NAMALWA (cell line): ENCODE measurements around the gene ANKRD6.

Source experiments
- DNase-seq: peaks from one replicate; pipeline ENCODE4 v3.0.0-alpha.2; 2015; ENCODE audit warnings: low spot score

The ANKRD6 gene

DNA sequence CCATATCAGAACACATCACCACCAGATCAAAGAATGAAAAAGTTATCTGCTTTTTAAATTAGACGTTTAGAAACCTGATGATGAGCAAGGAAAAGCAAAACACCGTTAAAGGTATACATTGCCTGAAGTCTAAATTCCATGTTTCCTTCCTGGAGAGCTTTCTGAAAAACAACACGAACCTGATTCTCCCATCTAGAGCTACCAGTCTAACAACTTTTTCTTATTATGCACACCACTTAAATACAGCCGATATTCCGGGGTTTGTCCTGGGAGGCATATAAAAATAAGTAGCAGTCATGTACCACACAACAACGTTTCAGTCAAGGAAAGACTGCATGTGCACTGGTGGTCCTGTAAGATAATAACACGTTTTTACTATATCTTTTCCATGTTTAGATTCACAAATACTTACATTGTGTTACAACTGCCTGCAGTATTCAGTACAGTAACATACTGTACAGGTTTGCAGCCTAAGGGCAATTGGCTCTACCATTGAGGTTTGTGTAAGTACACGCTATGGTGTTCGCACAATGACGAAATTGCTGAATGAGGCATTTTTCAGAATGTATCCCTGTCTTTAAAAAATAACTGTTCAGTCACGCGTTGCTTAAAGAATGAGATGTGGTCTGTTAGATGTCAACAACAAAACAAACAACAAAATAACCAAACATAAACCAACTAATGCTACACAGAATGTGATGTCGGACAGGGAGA, 224.7 kb downstream of the ANKRD6 start:
- DNase-seq: no peak

DNA sequence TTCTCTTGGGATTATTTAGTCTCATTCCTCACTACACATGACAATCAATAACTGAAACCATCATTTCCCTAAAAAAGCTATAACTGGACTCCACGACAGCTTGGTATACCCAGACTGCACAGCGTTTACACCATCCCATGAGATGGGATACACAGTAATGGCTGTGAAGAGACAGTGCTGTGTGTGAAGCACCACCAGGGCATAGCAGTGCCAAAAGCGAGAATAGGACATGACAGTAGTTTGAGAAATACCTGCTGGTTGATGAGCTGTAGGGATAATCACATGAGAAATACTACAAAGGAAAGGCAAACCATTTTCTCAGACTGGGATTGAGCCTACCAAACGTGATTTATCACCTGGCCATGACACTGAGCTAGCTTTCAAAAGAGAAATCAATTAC, 228.0 kb downstream of the ANKRD6 start:
- no peak for DNase-seq

DNA sequence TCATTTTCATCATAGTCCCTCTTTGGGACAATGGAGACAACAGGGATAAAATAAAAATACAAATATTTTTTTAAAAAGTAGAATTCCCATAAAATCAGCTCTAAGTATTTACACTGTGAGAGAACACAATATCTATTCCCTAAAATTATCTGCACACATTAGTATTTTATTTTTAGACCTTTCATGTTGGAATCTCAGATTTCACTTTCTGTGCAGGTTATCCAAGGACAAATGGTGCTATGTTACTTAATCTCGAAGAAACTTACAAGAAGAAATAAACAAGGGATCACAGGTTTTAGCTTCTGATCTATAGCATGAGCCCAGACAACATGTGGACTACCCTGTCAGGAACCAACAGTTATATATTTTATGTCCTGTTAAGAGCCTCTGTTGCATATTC, 228.6 kb downstream of the ANKRD6 start:
- no peak for DNase-seq

DNA sequence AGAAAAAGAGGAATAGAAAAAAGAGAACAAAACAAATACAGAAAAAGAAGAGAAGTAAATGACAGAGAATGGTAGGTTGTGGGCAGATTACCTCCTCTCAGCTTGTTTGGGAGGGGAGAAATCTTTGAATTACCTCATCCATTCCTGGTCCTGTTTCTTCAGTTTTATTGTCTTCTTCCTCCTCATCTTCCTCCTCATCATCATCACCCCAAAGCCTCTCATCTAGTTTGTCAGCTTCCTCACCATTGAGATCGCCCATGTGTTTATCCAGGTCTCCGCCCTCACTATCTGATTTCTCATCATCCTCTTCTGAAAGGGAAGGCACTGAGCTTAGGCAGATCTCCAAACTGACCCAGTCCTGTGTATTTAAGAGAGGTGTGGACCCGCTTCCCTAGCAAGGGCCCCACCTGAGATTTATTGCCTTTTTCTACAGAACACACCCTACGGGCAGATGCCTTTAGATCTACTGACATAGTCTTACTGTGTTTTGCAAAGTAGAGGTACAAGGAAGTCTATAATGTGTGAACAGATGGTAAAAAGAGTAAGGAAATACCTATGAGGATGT, 229.8 kb downstream of the ANKRD6 start:
- no peak for DNase-seq

DNA sequence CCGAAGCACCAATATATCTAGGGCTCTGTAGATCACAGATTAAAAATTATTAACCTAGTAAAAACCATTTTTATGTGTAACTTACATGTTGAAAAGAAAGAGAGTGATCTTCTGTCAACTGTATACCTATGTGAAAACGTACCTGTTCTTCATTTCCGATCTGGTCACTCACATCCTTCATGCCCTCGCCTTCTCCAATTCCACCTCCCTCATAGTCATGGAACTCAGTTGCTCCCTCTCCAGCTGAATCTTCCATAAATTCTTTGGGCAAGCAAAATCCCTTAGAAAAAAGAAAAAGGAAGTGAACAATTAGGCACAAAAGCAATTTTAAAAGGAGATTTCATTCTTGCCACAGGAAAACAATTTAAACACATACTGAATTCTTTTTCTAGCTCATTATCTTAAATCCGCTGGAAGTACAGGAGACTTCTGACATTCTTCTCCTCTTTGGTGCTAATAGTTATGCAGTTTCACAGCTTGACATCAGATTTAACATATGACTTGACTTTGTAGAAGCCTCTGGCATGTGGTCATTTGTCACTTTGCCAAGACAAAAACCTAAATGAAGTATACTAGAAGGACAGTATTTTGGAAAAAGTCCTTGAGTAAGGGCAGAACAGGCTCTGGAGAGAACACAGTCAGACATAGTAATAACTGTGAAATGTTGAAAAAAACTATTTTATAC, 235.1 kb downstream of the ANKRD6 start:
- DNase-seq: no peak

DNA sequence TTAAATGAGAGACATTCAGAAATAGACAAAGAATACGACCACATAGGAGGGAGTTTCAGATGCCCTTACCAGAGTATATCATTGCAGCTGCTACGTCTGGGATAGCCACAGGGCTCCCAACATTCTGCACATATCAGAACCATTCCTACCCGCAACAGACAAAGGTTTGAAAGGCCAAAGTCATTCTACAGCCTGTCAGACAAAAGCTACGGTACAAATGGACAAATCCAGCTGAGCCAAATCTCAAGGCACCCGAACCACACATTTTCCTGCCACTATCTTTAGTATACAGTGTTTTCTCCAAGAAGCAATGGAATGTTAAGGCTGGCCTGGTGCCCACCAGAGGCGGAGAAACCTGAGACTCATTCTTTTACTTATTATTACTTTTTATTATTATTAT, 236.1 kb downstream of the ANKRD6 start:
- DNase-seq: no peak

DNA sequence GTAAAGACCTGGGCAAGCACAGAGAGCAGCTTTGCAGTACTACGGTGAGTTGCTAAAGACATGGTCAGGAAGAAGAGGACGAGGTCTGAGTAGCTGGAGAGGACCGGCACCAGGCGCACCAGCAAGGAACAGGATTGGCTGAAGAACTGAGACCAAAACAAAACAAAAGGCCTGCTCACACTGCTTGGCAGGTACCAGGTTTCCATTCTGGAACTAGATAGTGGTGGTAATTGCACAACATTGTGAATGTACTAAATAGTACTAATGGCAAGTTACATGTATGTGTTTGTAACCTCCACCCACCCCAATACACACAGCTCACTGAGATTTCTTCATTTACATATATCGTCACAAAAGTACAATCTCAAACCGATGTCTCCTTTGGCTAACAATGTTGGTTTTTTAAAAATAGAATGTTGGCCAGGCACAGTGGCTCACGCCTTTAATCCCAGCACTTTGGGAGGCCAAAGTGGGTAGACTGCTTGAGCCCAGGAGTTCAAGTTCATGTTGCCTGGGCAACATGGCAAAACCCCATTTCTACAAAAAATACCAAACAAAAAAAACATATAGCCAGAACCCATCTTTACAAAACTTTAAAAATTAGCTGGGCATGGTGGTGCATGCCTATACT, 238.1 kb downstream of the ANKRD6 start:
- DNase-seq: no peak

DNA sequence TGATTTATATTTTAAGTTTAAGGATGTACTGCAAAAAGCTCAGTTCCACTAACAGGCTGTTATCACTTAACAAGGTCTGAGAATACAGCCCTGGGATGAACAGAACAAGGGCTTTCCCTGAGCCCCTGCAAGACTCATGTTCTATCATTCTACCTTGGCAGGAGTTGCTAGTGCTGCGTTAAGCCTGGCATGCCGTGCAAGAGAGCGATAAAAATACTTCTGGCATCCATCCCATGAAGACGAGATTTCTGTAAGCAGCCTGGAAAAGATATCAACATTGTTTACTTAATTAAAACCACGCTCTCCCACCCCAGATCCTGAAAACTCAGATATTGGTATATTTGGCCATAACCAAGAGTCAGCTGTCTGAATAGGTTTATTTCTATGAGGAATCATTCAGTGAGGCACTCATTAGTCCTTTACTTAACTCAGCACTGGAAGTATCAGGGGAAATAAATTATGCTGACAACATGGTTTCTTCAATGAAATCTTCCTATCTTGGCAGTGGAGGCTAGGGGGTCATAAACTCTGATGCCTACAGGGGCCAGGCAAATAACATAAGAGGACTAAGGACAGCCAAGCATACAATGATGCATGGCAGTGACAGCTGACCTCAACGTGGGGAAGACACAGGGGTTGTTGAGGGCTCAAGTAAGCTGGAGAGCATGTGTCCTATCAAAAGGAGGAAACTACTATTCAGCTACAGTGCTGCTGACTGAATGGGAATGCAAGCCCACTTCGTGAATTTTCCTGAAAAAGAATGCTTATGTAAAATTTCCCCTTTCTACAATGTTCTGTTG, 243.2 kb downstream of the ANKRD6 start:
- DNase-seq: no peak

DNA sequence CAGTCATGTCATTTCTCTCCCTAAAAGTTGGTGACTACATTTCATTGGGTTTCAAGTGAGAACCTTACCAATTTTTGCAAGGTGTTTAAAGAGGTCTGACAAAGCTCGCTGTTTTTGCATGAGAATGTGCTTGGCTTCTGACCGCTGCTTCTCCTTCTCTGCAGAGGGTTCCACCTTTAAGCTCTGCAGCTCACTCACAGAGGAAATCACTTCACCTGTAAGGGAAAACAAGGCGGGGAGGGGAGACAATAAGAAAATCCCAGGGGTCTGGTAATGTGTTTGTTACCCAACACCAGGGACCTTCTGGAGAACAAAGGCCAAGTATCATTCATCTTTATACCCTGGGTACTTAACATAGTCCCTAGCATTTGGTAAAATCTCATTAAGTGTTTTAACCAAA, 245.6 kb downstream of the ANKRD6 start:
- DNase-seq: no peak

DNA sequence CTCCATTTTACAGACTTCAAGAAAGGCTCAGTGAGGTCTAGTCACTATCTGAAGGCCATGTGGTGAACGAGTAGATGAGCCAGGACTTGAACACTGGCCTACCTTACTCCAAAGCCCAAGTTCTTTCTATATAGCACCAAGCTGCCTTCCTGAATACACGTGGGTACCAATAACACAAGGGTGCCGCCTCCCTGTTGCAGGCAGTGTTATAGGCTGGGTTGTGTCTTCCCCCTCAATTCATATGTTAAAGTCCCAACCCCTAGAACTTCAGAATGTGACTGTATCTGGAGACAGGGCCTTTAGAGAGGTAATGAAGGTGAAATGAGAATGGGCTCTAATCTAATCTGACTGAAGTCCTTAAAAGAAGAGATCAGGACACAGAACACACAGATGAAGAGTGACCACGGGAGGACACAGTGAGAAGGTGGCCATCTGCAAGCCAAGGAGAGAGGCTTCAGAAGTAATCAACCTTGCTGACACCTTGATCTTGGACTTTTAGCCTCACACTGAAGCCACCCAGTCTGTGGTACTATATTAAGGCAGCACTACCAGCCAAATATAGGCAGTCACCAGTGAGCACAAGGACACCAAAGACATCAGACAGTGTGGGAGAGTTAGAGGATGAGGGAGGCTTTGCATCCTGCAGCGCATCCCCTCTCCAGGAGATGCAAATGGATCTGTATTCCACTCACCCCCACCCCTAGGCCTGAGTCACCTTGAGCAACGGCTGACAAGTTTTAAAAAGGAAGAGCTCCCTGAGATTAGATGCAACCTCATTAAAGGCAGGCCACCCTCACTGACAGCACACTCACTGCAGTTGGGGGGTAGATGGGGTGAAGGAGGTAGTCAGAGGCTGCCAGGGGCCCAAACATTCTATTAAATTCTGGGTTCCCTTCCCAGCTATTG, 246.5 kb downstream of the ANKRD6 start:
- DNase-seq: no peak

DNA sequence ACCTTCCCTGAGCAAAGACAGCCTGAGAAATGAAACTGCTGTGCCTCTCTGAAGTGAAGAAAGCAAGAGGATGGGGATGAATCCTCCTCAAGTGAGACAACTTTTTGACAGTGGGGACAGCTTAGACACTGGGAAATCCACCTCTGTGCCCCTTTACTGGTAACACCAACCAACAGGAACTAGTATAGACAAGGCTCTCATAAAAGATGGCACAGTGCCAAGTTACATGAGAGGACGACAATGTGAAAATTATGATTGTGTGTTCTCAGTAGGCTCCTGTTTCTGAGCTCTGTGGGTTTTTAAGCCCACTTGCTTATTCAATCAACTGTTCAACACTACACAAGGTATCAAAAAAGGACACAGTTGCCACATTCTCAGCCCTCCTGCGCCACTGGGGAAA, 247.2 kb downstream of the ANKRD6 start:
- no peak for DNase-seq

DNA sequence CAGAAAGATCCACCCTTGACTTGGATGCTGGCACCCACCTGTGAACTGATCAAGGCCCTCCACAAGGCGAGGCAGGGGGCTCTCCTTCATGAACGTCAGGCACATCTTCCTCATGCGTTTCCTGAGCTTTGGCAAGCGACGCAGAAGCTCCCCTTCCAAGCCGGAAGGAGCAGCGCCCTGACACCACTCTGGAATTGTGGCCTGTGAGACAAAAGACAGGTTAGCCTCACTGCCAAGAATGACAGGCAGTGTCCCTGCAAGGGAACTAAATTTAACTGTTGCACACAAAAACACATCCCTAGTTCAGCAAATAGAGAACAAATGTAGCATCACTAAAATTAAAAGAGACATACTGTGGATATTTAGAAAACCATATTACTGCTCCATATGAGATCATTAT, 247.6 kb downstream of the ANKRD6 start:
- no peak for DNase-seq

DNA sequence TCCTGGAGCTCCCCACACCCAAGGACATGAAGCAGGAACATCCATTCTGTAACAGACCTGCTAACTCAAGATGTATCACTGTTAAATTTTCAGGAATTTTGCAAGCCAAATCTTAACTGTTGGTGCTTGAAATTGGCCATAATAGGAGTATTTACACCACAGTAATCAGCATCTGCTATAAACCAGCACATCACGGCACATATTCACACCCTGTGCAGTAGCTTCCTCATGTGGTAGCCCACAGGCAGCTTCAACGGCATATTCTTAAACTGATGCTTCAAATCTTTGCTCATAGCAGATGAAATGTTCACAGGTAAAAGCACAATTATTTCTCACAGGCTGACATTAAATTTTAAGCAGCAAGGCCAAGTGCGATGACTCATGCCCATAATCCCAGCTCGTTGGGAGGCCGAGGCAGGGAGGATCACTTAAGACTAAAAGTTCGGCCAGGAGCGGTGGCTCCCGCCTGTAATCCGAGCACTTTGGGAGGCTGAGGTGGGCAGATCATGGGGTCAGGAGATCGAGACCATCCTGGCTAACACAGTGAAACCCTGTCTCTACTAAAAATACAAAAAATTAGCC, 249.1 kb downstream of the ANKRD6 start:
- DNase-seq: no peak

DNA sequence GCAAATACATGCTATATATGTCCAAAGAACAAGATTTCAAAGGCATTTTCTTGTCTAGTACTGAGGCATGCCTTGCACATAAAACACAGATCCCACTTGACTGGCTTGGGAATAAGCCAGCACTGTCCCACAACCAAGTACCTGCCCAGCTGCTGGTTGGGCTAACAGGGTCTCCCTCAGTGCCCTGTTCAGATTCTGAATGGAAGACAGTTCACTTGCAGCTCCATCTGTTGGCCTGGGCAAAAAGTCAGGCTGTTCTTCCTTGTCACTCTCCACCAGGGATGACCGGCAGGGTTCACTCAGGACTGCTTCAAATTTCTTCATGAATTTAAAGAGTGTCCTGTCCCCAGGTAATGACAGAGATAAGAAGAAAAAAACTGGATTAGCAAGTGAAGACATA, 250.0 kb downstream of the ANKRD6 start:
- DNase-seq: no peak
